ENCODE measurements around the gene CDKAL1. TPM values are rescaled to one million over a fixed set of nuclear protein-coding genes. Genes with fewer than 3 reads are reported as not detected.
"Not testable (repeated sequence)": the region's sequence is repeated elsewhere in the genome, so short reads cannot be mapped to it uniquely, and the experiment has no call there.

CDKAL1 gene
- total and polyA plus RNA-seq, 2 of the 13 experiments (the other 11 are each of a cell fraction or from before 2014, with no cell fraction given): 9.5 to 27.7 TPM

DNA sequence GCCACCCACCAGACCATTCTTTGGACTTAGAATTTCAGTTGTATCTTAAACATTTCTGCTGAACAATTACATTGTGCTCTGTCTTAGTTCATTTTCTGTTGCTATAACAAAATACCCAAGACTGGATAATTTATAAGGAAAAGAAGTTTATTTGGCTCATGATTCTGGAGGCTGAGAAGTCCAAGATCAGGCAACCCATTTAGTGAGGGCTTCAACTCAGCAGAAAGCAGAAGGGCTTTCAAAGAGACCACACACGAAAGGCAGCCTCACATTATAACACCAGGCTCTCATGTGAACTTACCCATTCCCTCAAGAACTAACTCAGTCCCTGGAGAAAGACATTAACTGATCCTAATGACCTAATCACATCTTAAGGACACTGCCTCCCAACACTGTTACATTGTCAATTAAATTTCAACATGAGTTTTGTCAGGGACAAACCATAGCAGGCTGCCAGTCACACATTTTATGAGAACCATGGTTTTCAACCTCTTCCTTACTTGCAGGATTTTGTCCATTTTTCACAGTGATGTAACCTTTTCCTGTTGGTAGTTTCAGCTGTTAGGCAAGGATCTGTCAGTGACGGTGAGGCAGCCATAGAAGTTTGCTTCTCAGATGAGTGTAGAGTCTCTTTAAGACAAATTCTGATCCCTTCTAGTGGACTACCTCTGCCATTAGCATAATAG lies 659.7 kb downstream of the CDKAL1 start:
- intact Hi-C loops (cut with micrococcal nuclease; ENCODE audit: unreplicated experiment) (no loop called here), in situ Hi-C loops (cut with HindIII; ENCODE audit: extremely low pct_ligation_motif_present, low pct_unique_long_range_greater_than_20kb) (no loop called here)
- H4K20me1 ChIP-seq (ENCODE audit: insufficient read depth, low read length): no peaks in the 10 kb centered on the region
- no peaks in the 10 kb centered on the region for H3K9me3 ChIP-seq (ENCODE audit: low read length)
- ATAC-seq: no peak
- H3K27ac ChIP-seq (ENCODE audit: extremely low read length, insufficient read depth, low read length): no peak overlapping the region
- H2AFZ ChIP-seq (ENCODE audit: low read length): no peak overlapping the region
- no peak for FAIRE-seq
- BruUV-seq (replicated peaks): no TSS peak
- ChIA-PET CTCF (ENCODE audit: low intra/inter-chr PET ratio, low total read pairs) (no interaction called here), POLR2A (no interaction called here)
- WGBS (ENCODE audit: low lambda C conversion rate): 84% methylated on average over 2 of the region's 2 CpGs
- DNase-seq (ENCODE audit: low spot score): no peak
- no peaks in the 10 kb centered on the region for H3K36me3 ChIP-seq (replicated peaks in 1 of 2; ENCODE audit: control insufficient read depth in 1 of 2, insufficient read depth in 2 of 2, low read length in 2 of 2)
- H3K9ac ChIP-seq (ENCODE audit: insufficient read depth, low read depth, low read length): no peak overlapping the region
- peaks cover 7% of the 10 kb centered on the region for H3K4me1 ChIP-seq (ENCODE audit: insufficient read depth, low read length)
- H3K79me2 ChIP-seq (ENCODE audit: insufficient read depth, low read length): no peaks in the 10 kb centered on the region
- H3K4me2 ChIP-seq (ENCODE audit: low read depth, low read length): no peak overlapping the region
- no peak for TF ChIP-seq PLSCR1 (CRISPR knock-in tag; IDR thresholded peaks at IDR 0.05; ENCODE audit: borderline replicate concordance)
- no peak for TF ChIP-seq ZBTB37 (CRISPR knock-in tag; IDR thresholded peaks at IDR 0.05)
- TF ChIP-seq ZNF564 (CRISPR knock-in tag; IDR thresholded peaks at IDR 0.05): peak; percentile 98; the same call in 1 of the 2 replicates
- TF ChIP-seq ONECUT2 (CRISPR knock-in tag; IDR thresholded peaks at IDR 0.05): no peak
- no peak for TF ChIP-seq NR3C1 (CRISPR knock-in tag; IDR thresholded peaks at IDR 0.05)
- no peak for TF ChIP-seq NONO (IDR thresholded peaks at IDR 0.05)
- TF ChIP-seq NONO (CRISPR knock-in tag; conservative IDR thresholded peaks at IDR 0.05): no peak
- no peaks in the 10 kb centered on the region for H3K27me3 ChIP-seq (ENCODE audit: control insufficient read depth in 1 of 2, insufficient read depth in 2 of 2, low read length in 2 of 2)
- no peak overlapping the region for H3K4me3 ChIP-seq (replicated peaks in 1 of 3; ENCODE audit: insufficient read depth in 1 of 3, low read depth in 2 of 3, low read length in 3 of 3)

- H3K4me3 ChIP-seq (replicated peaks in 1 of 3; ENCODE audit: insufficient read depth in 1 of 3, low read depth in 2 of 3, low read length in 3 of 3); H3K36me3 ChIP-seq (replicated peaks in 1 of 2; ENCODE audit: control insufficient read depth in 1 of 2, insufficient read depth in 2 of 2, low read length in 2 of 2); BruUV-seq (replicated peaks); H2AFZ ChIP-seq (ENCODE audit: low read length); POLR2A ChIA-PET; ATAC-seq; H3K79me2 ChIP-seq (ENCODE audit: insufficient read depth, low read length); in situ Hi-C loops (cut with HindIII; ENCODE audit: extremely low pct_ligation_motif_present, low pct_unique_long_range_greater_than_20kb); CTCF ChIA-PET (ENCODE audit: low intra/inter-chr PET ratio, low total read pairs); FAIRE-seq; H3K27ac ChIP-seq (ENCODE audit: extremely low read length, insufficient read depth, low read length); H3K27me3 ChIP-seq (ENCODE audit: control insufficient read depth in 1 of 2, insufficient read depth in 2 of 2, low read length in 2 of 2); H3K4me1 ChIP-seq (ENCODE audit: insufficient read depth, low read length); H4K20me1 ChIP-seq (ENCODE audit: insufficient read depth, low read length); H3K4me2 ChIP-seq (ENCODE audit: low read depth, low read length); DNase-seq (ENCODE audit: low spot score); intact Hi-C loops (cut with micrococcal nuclease; ENCODE audit: unreplicated experiment); H3K9me3 ChIP-seq (ENCODE audit: low read length); H3K9ac ChIP-seq (ENCODE audit: insufficient read depth, low read depth, low read length): not testable (repeated sequence)
- 93% methylated on average over 7 of the region's 7 CpGs for WGBS (ENCODE audit: low lambda C conversion rate)
Measured at GRCh38 chr6:21195301-21195700, 661.0 kb downstream of the CDKAL1 start.
